Measurements from ENCODE around the gene ODF4.

The ODF4 gene, protein sequence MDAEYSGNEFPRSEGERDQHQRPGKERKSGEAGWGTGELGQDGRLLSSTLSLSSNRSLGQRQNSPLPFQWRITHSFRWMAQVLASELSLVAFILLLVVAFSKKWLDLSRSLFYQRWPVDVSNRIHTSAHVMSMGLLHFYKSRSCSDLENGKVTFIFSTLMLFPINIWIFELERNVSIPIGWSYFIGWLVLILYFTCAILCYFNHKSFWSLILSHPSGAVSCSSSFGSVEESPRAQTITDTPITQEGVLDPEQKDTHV

DNA sequence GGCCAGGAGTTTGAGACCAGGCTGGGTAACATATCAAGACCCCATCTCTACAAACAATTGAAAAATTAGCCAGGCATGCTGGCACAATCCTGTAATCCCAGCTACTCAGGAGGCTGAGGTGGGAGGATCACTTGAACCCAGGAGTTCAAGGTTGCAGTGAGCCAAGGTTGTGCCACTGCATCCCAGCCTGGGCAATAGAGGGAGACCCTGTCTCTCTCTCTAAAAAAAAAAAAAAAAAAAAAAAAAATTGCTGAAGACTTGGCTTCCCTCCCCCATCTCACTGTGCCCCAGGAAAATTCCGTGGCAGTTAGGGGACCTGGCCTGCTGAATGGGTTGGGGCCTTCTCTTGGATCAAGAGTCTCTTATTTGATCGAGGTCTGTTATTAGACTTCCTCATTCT, at the start of gene ODF4:
Gene ODF4 (plus strand): TSS at position 301 of the 400 bp plus-strand sequence. CDS start 212 bp downstream, outside the sequence.
- DNase-seq, result no peak

- no peak for DNase-seq
Measured at GRCh38 chr17:8290043-8290442, 49.6 kb upstream of the ODF4 start.

- DNase-seq, result no peak
Measured at GRCh38 chr17:8292639-8293395, 46.8 kb upstream of the ODF4 start.

GRCh38 chr17:8294361-8294760, 45.3 kb upstream of the ODF4 start:
- no peak for DNase-seq

DNA sequence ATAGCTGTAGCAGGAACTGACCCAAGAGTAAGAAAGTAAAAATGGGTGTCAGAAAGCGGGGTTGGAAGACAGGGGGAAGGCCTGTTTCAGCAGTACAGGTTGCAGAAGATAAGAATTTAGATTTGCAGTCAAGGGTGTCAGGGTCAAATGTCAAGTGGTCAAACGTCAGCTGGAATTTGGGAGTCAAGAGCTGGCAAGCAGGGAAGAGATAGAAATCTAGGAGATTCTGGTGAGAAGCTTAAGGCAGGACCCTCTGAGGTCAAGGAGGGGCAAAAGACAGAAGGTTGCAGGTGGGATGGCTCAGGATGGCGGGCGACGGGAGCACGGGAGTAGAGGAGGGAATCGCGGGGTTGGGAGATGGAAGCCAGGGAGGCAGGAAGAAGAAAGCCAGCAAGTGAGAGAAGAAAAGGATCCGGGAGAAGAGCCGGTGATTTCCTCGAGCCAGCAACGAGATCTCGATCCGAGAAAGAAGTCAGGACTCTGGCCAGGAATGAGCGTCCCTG, 44.8 kb upstream of the ODF4 start:
- no peak for DNase-seq

DNA sequence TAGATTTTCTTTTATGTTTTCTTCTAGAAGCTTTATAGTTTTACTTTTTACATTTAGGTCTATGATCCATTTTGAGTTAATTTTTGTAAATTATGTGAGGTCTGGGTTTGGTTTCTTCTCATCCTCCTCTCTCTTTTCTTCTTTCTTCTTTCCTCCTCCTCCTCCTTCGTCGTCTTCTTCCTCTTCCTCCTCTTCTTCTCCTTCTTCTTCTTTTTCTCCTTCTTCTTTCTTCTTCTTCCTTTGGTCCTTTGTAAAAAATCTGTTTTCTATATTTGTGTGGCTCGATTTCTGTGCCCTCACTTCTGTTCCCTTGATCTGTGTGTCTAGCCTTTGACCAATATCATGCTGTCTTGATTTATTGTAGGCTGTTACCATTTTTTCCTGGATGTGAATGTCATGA, 39.4 kb upstream of the ODF4 start:
- no peak for DNase-seq

DNA sequence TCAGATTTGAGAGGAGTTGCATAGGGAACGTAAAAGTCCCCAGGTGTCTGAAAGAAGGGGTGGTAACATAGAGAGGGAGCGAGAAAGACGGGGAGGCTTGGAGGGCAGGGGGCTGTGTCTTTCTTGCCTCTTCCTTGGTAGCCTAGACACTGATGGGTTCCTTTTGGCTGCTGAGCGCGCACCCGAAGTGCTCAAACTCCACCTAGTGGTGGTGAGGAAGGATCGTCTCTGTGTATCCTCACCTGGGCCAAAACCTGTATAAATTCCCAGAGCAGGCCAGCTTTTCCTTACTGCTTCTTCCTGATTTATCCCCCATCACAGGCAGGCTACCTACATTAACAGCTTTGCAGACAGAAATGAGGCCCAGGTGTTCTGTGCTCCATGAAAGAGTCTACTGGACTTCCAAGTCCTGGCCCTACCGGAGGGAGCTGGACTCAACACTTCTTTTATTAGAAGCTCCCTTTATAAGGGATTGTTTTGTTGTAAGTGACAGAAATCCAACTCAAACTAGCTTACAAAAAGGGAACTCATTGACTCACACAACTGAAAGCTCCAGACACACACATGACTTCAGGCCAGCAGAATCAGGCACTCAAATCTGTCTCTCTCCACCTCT, 38.9 kb upstream of the ODF4 start:
- peak; percentile 49 for DNase-seq

DNA sequence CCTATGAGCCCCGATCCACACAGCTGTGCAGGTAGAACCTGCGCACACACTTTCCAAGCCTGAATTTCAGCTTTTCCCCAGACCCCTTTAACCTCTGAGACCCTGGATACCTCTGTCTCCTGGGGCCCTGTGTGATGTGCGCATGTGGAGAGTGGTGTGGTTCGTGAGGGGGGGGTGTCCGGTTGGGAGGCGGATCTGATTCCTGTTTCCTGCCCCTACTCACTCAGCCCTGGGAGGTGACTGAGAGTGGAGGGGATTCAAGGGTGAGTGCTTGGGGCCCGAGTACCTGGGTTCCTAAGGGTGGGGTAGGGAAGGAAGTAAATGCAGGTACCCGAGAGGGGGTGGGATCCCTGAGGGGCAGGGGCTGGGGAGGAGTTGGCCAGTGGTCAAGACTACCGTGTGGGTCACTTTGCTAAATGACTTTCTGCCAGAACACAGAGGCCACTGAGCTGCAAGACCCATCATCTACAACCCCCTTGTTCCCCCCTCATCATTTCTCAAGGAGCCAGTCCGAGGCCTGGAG, 29.0 kb upstream of the ODF4 start:
- no peak for DNase-seq

DNA sequence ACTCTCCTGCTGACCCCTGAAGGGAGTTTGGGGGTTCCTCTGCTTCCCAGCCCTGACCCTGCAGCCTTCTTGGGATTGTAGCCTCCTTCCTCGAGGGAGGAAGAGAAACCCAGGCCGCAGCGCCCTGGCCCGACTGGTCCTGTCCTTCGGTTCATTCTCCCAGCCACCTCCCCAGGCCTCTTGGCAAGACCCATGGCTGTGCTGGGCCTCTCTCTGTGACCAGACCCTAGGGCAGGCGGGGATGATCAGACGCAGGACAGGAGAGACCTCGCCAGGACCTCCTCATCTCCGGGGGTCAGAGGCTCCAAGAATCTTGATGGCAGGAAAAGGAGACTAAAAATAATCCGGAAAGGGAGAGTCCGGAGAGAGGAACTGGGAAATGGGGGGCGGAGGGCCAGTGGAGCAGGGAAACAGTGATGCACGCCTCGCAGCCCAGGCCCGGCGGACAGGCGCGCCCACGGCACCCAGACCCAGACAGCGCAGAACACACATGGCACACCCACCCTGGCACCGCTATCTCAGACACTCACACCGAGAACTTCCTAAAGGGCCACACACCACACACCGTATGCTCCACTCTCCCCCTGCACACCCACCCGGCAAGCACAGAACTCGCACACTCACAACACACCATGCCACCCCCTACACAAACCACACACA, 28.4 kb upstream of the ODF4 start:
- DNase-seq, result no peak

DNA sequence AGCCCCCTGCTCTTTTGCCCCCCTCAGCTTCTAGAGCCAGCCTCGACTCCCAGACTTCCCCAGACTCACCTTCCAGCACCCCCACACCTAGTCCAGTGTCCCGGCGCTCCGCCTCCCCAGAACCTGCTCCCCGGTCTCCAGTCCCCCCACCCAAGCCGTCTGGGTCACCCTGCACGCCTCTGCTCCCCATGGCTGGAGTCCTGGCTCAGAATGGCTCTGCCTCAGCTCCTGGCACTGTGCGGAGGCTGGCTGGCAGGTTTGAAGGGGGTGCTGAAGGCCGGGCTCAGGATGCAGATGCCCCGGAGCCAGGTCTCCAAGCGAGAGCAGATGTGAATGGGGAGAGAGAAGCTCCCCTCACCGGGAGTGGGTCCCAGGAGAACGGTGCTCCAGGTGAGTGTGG, 27.4 kb upstream of the ODF4 start:
- DNase-seq, result no peak

- no peak for DNase-seq
Measured at GRCh38 chr17:8312726-8313600, 26.7 kb upstream of the ODF4 start.

GRCh38 chr17:8314797-8315763, 24.6 kb upstream of the ODF4 start:
- DNase-seq, result no peak

DNA sequence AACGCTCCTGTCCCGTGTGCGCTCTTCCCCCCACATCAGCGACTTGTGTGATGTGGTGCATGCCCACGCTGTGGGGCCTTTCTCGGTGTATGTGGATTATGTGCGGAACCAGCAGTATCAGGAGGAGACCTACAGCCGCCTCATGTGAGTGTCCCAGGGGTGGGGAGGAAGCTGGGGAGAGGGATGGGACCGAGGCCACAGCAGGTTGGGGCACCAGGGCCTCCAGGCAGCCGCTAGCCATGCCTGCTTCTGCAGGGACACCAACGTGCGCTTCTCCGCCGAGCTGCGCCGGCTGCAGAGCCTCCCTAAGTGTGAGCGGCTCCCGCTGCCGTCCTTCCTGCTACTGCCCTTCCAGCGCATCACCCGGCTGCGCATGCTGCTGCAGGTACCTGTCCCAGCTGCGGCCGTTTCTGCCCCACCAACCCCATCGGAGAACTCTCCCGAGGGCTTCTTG, 23.8 kb upstream of the ODF4 start:
- DNase-seq, result no peak

- DNase-seq, result no peak
Measured at GRCh38 chr17:8318010-8318935, 21.4 kb upstream of the ODF4 start.

GRCh38 chr17:8320262-8320661, 19.4 kb upstream of the ODF4 start:
- no peak for DNase-seq

GRCh38 chr17:8320990-8321389, 18.6 kb upstream of the ODF4 start:
- DNase-seq, result no peak

DNA sequence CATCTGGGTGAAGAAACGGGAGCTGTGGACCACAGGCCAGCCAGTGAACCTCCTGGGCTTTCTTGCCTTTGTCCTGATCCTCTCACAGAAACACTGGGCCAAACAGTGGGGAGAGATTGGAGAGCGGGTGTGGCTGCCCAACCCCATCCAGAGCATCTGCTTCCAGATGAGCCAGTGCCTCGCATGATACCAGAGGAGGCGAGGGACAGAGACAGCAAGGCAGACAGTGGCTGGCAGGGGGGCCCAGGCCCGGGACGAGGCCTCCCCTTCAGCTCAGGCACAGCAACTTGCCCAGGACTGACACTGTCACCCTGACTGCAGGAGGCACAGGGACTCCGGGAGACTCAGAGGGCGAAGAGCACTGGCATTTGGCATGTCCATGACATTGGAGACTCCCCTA, 17.6 kb upstream of the ODF4 start:
- no peak for DNase-seq

DNA sequence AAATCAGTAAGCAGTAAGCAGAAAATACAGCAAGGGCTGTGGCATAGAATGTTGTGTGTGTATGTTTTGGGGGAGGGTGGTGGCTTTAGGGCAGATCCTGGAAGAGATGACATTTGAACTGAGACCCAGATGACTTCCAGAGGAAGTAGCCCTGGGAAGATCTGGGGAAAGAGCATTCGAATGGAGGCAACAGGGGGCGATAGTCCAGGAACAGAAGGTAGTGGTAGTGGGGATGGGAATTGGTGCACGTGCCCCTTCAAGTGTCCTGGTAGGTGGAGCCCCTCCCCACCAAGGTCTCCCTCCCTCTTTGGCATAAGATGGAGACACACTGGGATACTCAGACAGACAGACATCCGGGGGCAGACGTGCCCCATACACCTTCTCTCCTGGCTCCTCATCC, 15.5 kb upstream of the ODF4 start:
- no peak for DNase-seq

GRCh38 chr17:8324923-8325322, 14.7 kb upstream of the ODF4 start:
- no peak for DNase-seq
